Activated CD4-positive, CD25-positive, alpha-beta regulatory T cell treated with anti-CD3 and anti-CD28 coated beads, Interleukin-2, amount 50 U/mL, for 72 hours (primary cell): ENCODE results near the gene ADISSP.
A peak's percentile ranks its signal among the peaks of the same experiment; 100 is the strongest.
"Not testable (repeated sequence)": the region's sequence is repeated elsewhere in the genome, so short reads cannot be mapped to it uniquely, and the experiment has no call there.

Experiments used
- DNase-seq: peaks from one replicate; pipeline ENCODE4 v3.0.0; 2021

The ADISSP gene

GRCh38 chr20:3797592-3798372 lies 30.2 kb upstream of the ADISSP start:
- no peak for DNase-seq

GRCh38 chr20:3797226-3797545 lies 29.6 kb upstream of the ADISSP start:
- DNase-seq: no peak

GRCh38 chr20:3796477-3797225 lies 29.1 kb upstream of the ADISSP start:
- DNase-seq: no peak

- DNase-seq: peak; percentile 83
These were observed 28.2 kb upstream of the ADISSP start, which contains the start of gene CDC25B for GRCh38 chr20:3795511-3796468. TSS of gene CDC25B (plus strand) at chr20:3796310. CDS start at chr20:3796532, 222 bp downstream.

GRCh38 chr20:3794701-3795420 lies 27.3 kb upstream of the ADISSP start:
- DNase-seq: no peak

GRCh38 chr20:3794168-3794567 lies 26.6 kb upstream of the ADISSP start:
- DNase-seq: not testable (repeated sequence)

- DNase-seq: not testable (repeated sequence)
These were observed 21.6 kb upstream of the ADISSP start for GRCh38 chr20:3789201-3789600.

- DNase-seq: no peak
These were observed 21.2 kb upstream of the ADISSP start for GRCh38 chr20:3788685-3789155.

GRCh38 chr20:3787324-3788014 lies 19.9 kb upstream of the ADISSP start:
- DNase-seq: no peak

GRCh38 chr20:3786665-3787323 lies 19.2 kb upstream of the ADISSP start, which contains the start of gene CENPB:
TSS of gene CENPB (minus strand) at chr20:3786740. CDS start at chr20:3786483, 257 bp downstream.
- peak; percentile 97 for DNase-seq

- peak; percentile 54 for DNase-seq
These were observed 18.6 kb upstream of the ADISSP start for GRCh38 chr20:3786126-3786484.

- no peak for DNase-seq
These were observed 17.9 kb upstream of the ADISSP start for GRCh38 chr20:3785240-3786125.

GRCh38 chr20:3784863-3785239 lies 17.3 kb upstream of the ADISSP start:
- no peak for DNase-seq

- no peak for DNase-seq
These were observed 16.8 kb upstream of the ADISSP start for GRCh38 chr20:3784216-3784853.

GRCh38 chr20:3783511-3784195 lies 16.1 kb upstream of the ADISSP start:
- no peak for DNase-seq

GRCh38 chr20:3783068-3783489 lies 15.5 kb upstream of the ADISSP start:
- no peak for DNase-seq

GRCh38 chr20:3782597-3782996 lies 15.0 kb upstream of the ADISSP start:
- DNase-seq: no peak

GRCh38 chr20:3781153-3781910 lies 13.8 kb upstream of the ADISSP start, which contains the start of gene SPEF1:
TSS of gene SPEF1 (minus strand) at chr20:3781448. CDS start at chr20:3781287, 161 bp downstream.
- DNase-seq: no peak
